ENCODE results near the gene FUT4.

The FUT4 gene

DNA sequence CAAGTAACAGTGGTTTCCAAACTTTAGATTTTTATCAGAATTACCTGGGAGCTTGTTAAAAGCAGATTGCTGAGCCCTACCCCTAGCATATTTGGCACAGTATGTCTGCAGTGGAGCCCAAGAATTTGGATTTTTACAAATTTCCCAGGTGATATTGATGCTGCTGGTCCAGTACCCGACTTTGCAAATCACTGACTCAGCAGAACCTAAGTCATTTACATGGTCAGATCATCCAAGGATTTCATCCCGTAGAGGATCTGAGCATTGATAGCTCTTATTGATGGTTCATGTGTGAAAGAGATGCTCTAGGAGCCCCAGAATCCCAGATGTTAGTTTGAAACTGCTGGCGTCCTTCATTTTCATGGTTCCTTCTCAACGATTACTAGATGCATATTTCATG is 25.4 kb upstream of the FUT4 start:
- no peaks in the 10 kb centered on the region for H3K9me3 ChIP-seq (ENCODE audit: severe bottlenecking)
- TF ChIP-seq, protein P1, sequence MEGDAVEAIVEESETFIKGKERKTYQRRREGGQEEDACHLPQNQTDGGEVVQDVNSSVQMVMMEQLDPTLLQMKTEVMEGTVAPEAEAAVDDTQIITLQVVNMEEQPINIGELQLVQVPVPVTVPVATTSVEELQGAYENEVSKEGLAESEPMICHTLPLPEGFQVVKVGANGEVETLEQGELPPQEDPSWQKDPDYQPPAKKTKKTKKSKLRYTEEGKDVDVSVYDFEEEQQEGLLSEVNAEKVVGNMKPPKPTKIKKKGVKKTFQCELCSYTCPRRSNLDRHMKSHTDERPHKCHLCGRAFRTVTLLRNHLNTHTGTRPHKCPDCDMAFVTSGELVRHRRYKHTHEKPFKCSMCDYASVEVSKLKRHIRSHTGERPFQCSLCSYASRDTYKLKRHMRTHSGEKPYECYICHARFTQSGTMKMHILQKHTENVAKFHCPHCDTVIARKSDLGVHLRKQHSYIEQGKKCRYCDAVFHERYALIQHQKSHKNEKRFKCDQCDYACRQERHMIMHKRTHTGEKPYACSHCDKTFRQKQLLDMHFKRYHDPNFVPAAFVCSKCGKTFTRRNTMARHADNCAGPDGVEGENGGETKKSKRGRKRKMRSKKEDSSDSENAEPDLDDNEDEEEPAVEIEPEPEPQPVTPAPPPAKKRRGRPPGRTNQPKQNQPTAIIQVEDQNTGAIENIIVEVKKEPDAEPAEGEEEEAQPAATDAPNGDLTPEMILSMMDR (IDR thresholded peaks at IDR 0.05; ENCODE audit: low read depth, low read length), result no peak
- no peak overlapping the region for H3K27ac ChIP-seq
- no peak overlapping the region for H3K4me3 ChIP-seq (ENCODE audit: low read depth, low read length)
- H3K27me3 ChIP-seq (ENCODE audit: insufficient read depth, low read depth, severe bottlenecking), result no peaks in the 10 kb centered on the region
- DNase-seq, result no peak
- H3K36me3 ChIP-seq, result no peaks in the 10 kb centered on the region

DNA sequence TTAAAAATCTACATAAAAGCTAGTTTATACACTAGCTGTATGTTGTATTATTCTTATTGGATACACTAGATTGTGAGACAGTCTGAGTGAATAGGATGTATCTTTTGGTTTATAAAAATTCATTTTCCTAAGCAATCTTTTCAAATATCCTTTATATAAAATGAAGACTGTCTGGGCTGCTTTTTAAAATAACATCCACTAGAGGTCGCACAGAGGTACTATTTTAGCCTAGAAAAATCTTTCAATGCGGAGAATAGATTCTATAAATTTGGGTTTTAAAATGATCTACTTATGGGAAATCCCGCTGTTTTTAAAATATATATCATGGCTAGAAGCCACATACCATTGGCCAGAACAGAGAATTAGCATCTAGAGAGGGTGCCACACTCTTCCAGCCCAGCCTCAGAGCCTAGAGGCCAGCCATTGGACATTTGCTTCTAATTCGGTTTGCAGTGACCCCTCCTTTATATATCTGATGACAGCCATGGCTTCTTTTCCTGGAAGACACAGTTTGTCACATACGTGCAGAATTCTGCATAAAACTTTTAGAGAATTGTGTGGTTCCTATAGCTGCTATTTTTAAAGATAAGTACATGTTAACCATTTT is 24.1 kb upstream of the FUT4 start:
- Histone ChIP-seq H3K27ac (no peak overlapping the region), H3K9me3 (ENCODE audit: severe bottlenecking) (no peaks in the 10 kb centered on the region), H3K36me3 (no peaks in the 10 kb centered on the region), H3K27me3 (ENCODE audit: insufficient read depth, low read depth, severe bottlenecking) (no peaks in the 10 kb centered on the region), H3K4me3 (ENCODE audit: low read depth, low read length) (no peak overlapping the region)
- DNase-seq, result no peak
- TF ChIP-seq, protein P1 (IDR thresholded peaks at IDR 0.05; ENCODE audit: low read depth, low read length), result no peak

GRCh38 chr11:94521684-94522083 is 22.0 kb upstream of the FUT4 start:
- no peaks in the 10 kb centered on the region for H3K36me3 ChIP-seq
- H3K9me3 ChIP-seq (ENCODE audit: severe bottlenecking), result no peaks in the 10 kb centered on the region
- no peak for DNase-seq
- H3K27ac ChIP-seq, result no peak overlapping the region
- H3K27me3 ChIP-seq (ENCODE audit: insufficient read depth, low read depth, severe bottlenecking), result no peaks in the 10 kb centered on the region
- no peak overlapping the region for H3K4me3 ChIP-seq (ENCODE audit: low read depth, low read length)
- TF ChIP-seq, protein P1 (IDR thresholded peaks at IDR 0.05; ENCODE audit: low read depth, low read length), result peak; percentile 66

DNA sequence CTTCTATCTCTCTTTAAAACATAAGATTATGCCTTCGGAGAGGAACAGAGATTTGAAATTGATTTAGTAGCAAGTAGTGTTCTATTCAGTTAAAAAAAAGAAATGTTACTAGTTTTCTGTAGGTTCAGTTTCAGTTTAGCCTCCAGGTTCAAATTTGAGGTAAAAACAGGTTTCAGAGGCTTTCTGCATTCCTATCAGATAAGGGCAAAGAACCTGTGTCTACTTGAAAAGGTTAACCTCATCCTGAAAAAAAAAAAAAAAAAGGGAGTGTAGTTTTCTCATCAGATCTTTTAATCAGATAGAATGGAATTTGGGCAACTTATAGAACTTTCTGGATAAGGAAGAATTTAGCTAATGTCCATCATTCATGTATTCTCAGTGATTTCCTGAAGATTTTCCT is 19.4 kb upstream of the FUT4 start:
- Histone ChIP-seq H3K4me3 (ENCODE audit: low read depth, low read length) (no peak overlapping the region), H3K27me3 (ENCODE audit: insufficient read depth, low read depth, severe bottlenecking) (no peaks in the 10 kb centered on the region), H3K9me3 (ENCODE audit: severe bottlenecking) (no peaks in the 10 kb centered on the region), H3K36me3 (no peaks in the 10 kb centered on the region), H3K27ac (no peak overlapping the region)
- DNase-seq, result no peak
- TF ChIP-seq, protein P1 (IDR thresholded peaks at IDR 0.05; ENCODE audit: low read depth, low read length), result no peak

- H3K27ac ChIP-seq, result no peak overlapping the region
- DNase-seq, result no peak
- TF ChIP-seq, protein P1 (IDR thresholded peaks at IDR 0.05; ENCODE audit: low read depth, low read length), result no peak
- H3K36me3 ChIP-seq, result no peaks in the 10 kb centered on the region
- H3K4me3 ChIP-seq (ENCODE audit: low read depth, low read length), result no peak overlapping the region
- no peaks in the 10 kb centered on the region for H3K27me3 ChIP-seq (ENCODE audit: insufficient read depth, low read depth, severe bottlenecking)
- H3K9me3 ChIP-seq (ENCODE audit: severe bottlenecking), result no peaks in the 10 kb centered on the region
Observed at GRCh38 chr11:94525546-94526324, 18.0 kb upstream of the FUT4 start.

Data from WERI-Rb-1 (cell line).